B cell (primary cell): ENCODE data around the gene FBXL20. TPM values are rescaled to one million over a fixed set of nuclear protein-coding genes. Genes with fewer than 3 reads are reported as not detected.

Source experiments
- ATAC-seq: fragments of 200-7000 bp; cut with Tn5 transposase; one replicate; pipeline ENCODE4 v1.10.0; 2021; ENCODE audit warnings: low read depth, mild to moderate bottlenecking, moderate number of reproducible peaks, moderate library complexity
- CTCF ChIA-PET: fragments of 350-600 bp; sonication (Branson Sonifier 250); formaldehyde crosslinking; loops from one replicate; lab custom pipeline; 2021; ENCODE audit warnings: antibody characterized with exemption, inconsistent platforms; lab: Charles Lee
- POLR2A ChIA-PET: fragments of 350-600 bp; sonication (Branson Sonifier 250); formaldehyde crosslinking; loops from one replicate; lab custom pipeline; 2021; ENCODE audit warnings: antibody characterized with exemption; lab: Charles Lee
- DNase-seq: peaks from one replicate; pipeline ENCODE4 v3.0.0; 2013
- H2AFZ ChIP-seq: 2 replicates; pipeline ENCODE4 v1.6.1; 2012; ENCODE audit warnings: mild to moderate bottlenecking, low read depth, low read length; ENCODE audit not compliant: insufficient read depth, poor library complexity, severe bottlenecking
- H3K27ac ChIP-seq, 2 donors: 1 replicate in 1 of 2; 2 replicates in 1 of 2; pipeline ENCODE4 v1.5.1; 2012 to 2013; ENCODE audit warnings: low read length in 2 of 2, mild to moderate bottlenecking in 2 of 2, moderate library complexity in 1 of 2
- H3K27me3 ChIP-seq, 4 experiments: fragments of 200-600 bp in 1 of 4; sonication (generic) in 1 of 4; replicated peaks in 1 of 4; 1 replicate in 2 of 4; 2 replicates in 2 of 4; pipeline versions ENCODE4 v1.6.1 to v1.7.0; 2013 to 2016; ENCODE audit warnings: low read length in 3 of 4, mild to moderate bottlenecking in 2 of 4, mixed read lengths in 1 of 4, moderate library complexity in 1 of 4; ENCODE audit not compliant: insufficient read depth in 4 of 4, control insufficient read depth in 3 of 4; ENCODE audit errors: control extremely low read depth in 1 of 4
- H3K36me3 ChIP-seq, 2 experiments: replicated peaks in 1 of 2; 1 replicate in 1 of 2; 2 replicates in 1 of 2; pipeline versions ENCODE4 v1.6.1 to v1.7.1; 2013; ENCODE audit warnings: low read length in 1 of 2; ENCODE audit not compliant: insufficient read depth in 2 of 2, control insufficient read depth in 1 of 2; ENCODE audit errors: control extremely low read depth in 1 of 2, extremely low read depth in 1 of 2
- H3K4me1 ChIP-seq, 2 donors: fragments of 200-600 bp in 1 of 2; sonication (generic) in 1 of 2; 1 replicate in 1 of 2; 2 replicates in 1 of 2; pipeline versions ENCODE4 v1.5.1 to v1.6.1; 2013 to 2017; ENCODE audit warnings: low read length in 2 of 2; ENCODE audit not compliant: control insufficient read depth in 2 of 2, insufficient read depth in 2 of 2
- H3K4me2 ChIP-seq: replicated peaks from 2 replicates; pipeline ENCODE3; 2012; ENCODE audit warnings: mild to moderate bottlenecking, low read depth, low read length; ENCODE audit not compliant: poor library complexity, severe bottlenecking
- H3K4me3 ChIP-seq, 5 experiments: fragments of 200-600 bp in 1 of 5; sonication (generic) in 1 of 5; 1 replicate in 3 of 5; 2 replicates in 2 of 5; pipeline versions ENCODE4 v1.5.1 to v1.7.0; 2011 to 2016; ENCODE audit warnings: low read length in 4 of 5, mild to moderate bottlenecking in 4 of 5, low read depth in 2 of 5, control low read depth in 1 of 5, moderate library complexity in 1 of 5; ENCODE audit not compliant: insufficient read depth in 1 of 5; ENCODE audit errors: control extremely low read depth in 1 of 5, extremely low read depth in 1 of 5
- H3K79me2 ChIP-seq: fragments of 200-600 bp; sonication (generic); one replicate; pipeline ENCODE4 v1.6.0; 2016; ENCODE audit warnings: low read length; ENCODE audit not compliant: control insufficient read depth, insufficient read depth
- H3K9ac ChIP-seq: fragments of 200-600 bp; sonication (generic); 2 replicates; pipeline ENCODE4 v1.6.1; 2017; ENCODE audit warnings: mild to moderate bottlenecking, low read length, moderate library complexity
- H3K9me3 ChIP-seq, 3 donors: one replicate each; pipeline versions ENCODE4 v1.6.1 to v1.7.1; 2013; ENCODE audit warnings: low read length in 2 of 3; ENCODE audit not compliant: control insufficient read depth in 2 of 3, insufficient read depth in 1 of 3; ENCODE audit errors: control extremely low read depth in 1 of 3
- H4K20me1 ChIP-seq: 2 replicates; pipeline ENCODE4 v1.6.0; 2012; ENCODE audit warnings: mild to moderate bottlenecking, low read length; ENCODE audit not compliant: insufficient read depth, control insufficient read depth, poor library complexity, severe bottlenecking
- H3K27ac Mint-ChIP-seq: one replicate; pipeline ENCODE4 v1.8.0; 2021; ENCODE audit warnings: mixed read lengths
- H3K27me3 Mint-ChIP-seq: one replicate; pipeline ENCODE4 v1.8.0; 2021; ENCODE audit warnings: mixed read lengths
- H3K4me1 Mint-ChIP-seq: one replicate; pipeline ENCODE4 v1.8.0; 2021; ENCODE audit warnings: mixed read lengths
- H3K4me3 Mint-ChIP-seq: one replicate; pipeline ENCODE4 v1.8.0; 2021; ENCODE audit warnings: mixed read lengths
- H3K9me3 Mint-ChIP-seq: one replicate; pipeline ENCODE4 v1.8.0; 2022; ENCODE audit warnings: mixed read lengths; ENCODE audit not compliant: insufficient read depth
- CTCF ChIP-seq: fragments of 200-600 bp; IDR thresholded peaks from one replicate; pipeline ENCODE4 v1.8.0; 2022; ENCODE audit warnings: antibody characterized with exemption, mild to moderate bottlenecking
- EZH2 ChIP-seq: IDR thresholded peaks from 2 replicates; pipeline ENCODE4 v1.6.1; 2012; ENCODE audit warnings: borderline replicate concordance, low read depth, mild to moderate bottlenecking, moderate library complexity, low read length; ENCODE audit not compliant: insufficient read depth, poor library complexity, severe bottlenecking
- WGBS: methylation state at CpG from one replicate; pipeline ENCODE4 v1.1.5; 2013; ENCODE audit warnings: missing lambda C conversion rate; ENCODE audit not compliant: insufficient coverage; 5-methylcytosine and 5-hydroxymethylcytosine counted together
- intact Hi-C: fragments of 100-400 bp; cut with micrococcal nuclease; formaldehyde crosslinking; loops from one replicate; pipeline ENCODE4 v1.10.0; 2022
- polyA plus RNA-seq: library from polyadenylated mRNA; depleted of rRNA; stranded (reverse); fragments of >200 nt; gene quantifications from 2 replicates; pipeline ENCODE4 v1.2.3, GENCODE V29; 2012
- total RNA-seq, 2 donors: library from RNA; stranded (reverse); fragments of 120-200 nt in 1 of 2; gene quantifications; 1 replicate in 1 of 2; 2 replicates in 1 of 2; pipeline versions ENCODE4 v1.2.3 to v1.2.4, GENCODE V29; 2013 to 2022

The FBXL20 gene
- total and polyA plus RNA-seq, 2 donors (not counting 1 experiment from before 2014, with no cell fraction given) = 6.1 to 36.2 TPM

- 77% methylated on average over 3 of the region's 4 CpGs for WGBS
- Histone ChIP-seq H3K4me2 (peak overlapping the region; percentile 91), H3K4me3 (no peak overlapping the region), H3K9me3 (no peaks in the 10 kb centered on the region), H2AFZ (no peak overlapping the region), H3K36me3 (no peaks in the 10 kb centered on the region), H3K9ac (peak overlapping the region; percentile 96), H4K20me1 (peaks cover 41% of the 10 kb centered on the region), H3K27ac (no peak overlapping the region), H3K79me2 (peaks cover 72% of the 10 kb centered on the region), H3K4me1 (peaks cover 14 to 15% of the 10 kb centered on the region in 2 donors), H3K27me3 (no peaks in the 10 kb centered on the region)
- DNase-seq = no peak
- Mint-ChIP-seq H3K27me3 (no peaks in the 10 kb centered on the region), H3K4me3 (peak overlapping the region; percentile 91), H3K27ac (peak overlapping the region; percentile 3), H3K9me3 (no peaks in the 10 kb centered on the region), H3K4me1 (peaks cover 24% of the 10 kb centered on the region)
- ChIA-PET POLR2A (interaction anchor here (0.7 kb wide), 1 partner anchor 51 kb away, joined by 3 read pairs; the partner anchor contains the start of gene MED1), CTCF (interaction anchor here (1.8 kb wide), 1 partner anchor 193 kb away, joined by 6 read pairs; no protein-coding TSS in a partner anchor)
- intact Hi-C loops = loop anchor here (10.0 kb wide), 3 partner anchors 125 to 585 kb away; partner anchors contain the start of genes PSMD3 and RPL19
- ATAC-seq = no peak
- TF ChIP-seq EZH2 = no peak
- TF ChIP-seq CTCF = no peak
These were observed 1.6 kb downstream of the FBXL20 start for GRCh38 chr17:39399791-39400190.

- Histone ChIP-seq H3K4me3 (no peak overlapping the region), H3K9ac (no peak overlapping the region), H3K4me2 (no peak overlapping the region), H3K4me1 (no peaks in the 10 kb centered on the region), H2AFZ (no peak overlapping the region), H3K79me2 (peaks cover 94% of the 10 kb centered on the region), H4K20me1 (peaks cover 37% of the 10 kb centered on the region), H3K27me3 (no peaks in the 10 kb centered on the region), H3K27ac (no peak overlapping the region), H3K9me3 (no peaks in the 10 kb centered on the region), H3K36me3 (no peaks in the 10 kb centered on the region)
- no CpG with 5 or more reads among the region's 2 CpGs for WGBS
- DNase-seq = no peak
- Mint-ChIP-seq H3K4me3 (no peak overlapping the region), H3K4me1 (peaks cover 9% of the 10 kb centered on the region), H3K9me3 (no peaks in the 10 kb centered on the region), H3K27ac (no peak overlapping the region), H3K27me3 (no peaks in the 10 kb centered on the region)
- TF ChIP-seq CTCF = no peak
- TF ChIP-seq EZH2 = no peak
- intact Hi-C loops = no loop called here
- ChIA-PET CTCF (interaction anchor here (0.6 to 1.1 kb wide), 4 partner anchors 113 to 479 kb away, joined by 3 read pairs; no protein-coding TSS in a partner anchor), POLR2A (interaction anchor here (0.6 kb wide), 1 partner anchor 22 kb away, joined by 5 read pairs; no protein-coding TSS in a partner anchor)
- ATAC-seq = no peak
These were observed 7.7 kb downstream of the FBXL20 start for GRCh38 chr17:39393736-39394135.
